Liver (tissue), 3 donors: ENCODE measurements around the gene SGCB.

ENCODE experiments used
- CTCF ChIP-seq: fragments of 150-350 bp; IDR thresholded peaks from 2 replicates; pipeline ENCODE4 v1.5.1; 2017; ENCODE audit warnings: improper control_type of control experiment, low read depth, low read length; ENCODE audit not compliant: missing input control
- FOXA2 ChIP-seq: IDR thresholded peaks from 2 replicates; pipeline ENCODE4 v1.6.1; 2016; ENCODE audit warnings: antibody characterized with exemption
- GABPA ChIP-seq, 2 donors: IDR thresholded peaks in 1 of 2; conservative IDR thresholded peaks in 1 of 2; 2 replicates each; pipeline ENCODE4 v1.6.1; 2016; ENCODE audit warnings: antibody characterized with exemption in 2 of 2, mild to moderate bottlenecking in 1 of 2, moderate library complexity in 1 of 2
- JUND ChIP-seq, 2 donors: IDR thresholded peaks; 2 replicates each; pipeline ENCODE4 v1.6.1; 2016; ENCODE audit warnings: antibody characterized with exemption in 2 of 2
- donor health status: healthy.
- donor health status: healthy.

- TF ChIP-seq CTCF (no peak), JUND (IDR thresholded peaks at IDR 0.05) (no peak), FOXA2 (no peak), GABPA (IDR thresholded peaks at IDR 0.05 in 1 of 2, conservative IDR thresholded peaks at IDR 0.05 in 1 of 2) (no peak)
These were observed 20.2 kb upstream of the SGCB start for GRCh38 chr4:52058275-52058674.
